Measurements from ENCODE around the gene RAD51B. TPM values are rescaled to one million over a fixed set of nuclear protein-coding genes. Genes with fewer than 3 reads are reported as not detected.

RAD51B gene
- polyA plus RNA-seq, 3 donors = 3.6 to 11.6 (median 9.4) TPM

DNA sequence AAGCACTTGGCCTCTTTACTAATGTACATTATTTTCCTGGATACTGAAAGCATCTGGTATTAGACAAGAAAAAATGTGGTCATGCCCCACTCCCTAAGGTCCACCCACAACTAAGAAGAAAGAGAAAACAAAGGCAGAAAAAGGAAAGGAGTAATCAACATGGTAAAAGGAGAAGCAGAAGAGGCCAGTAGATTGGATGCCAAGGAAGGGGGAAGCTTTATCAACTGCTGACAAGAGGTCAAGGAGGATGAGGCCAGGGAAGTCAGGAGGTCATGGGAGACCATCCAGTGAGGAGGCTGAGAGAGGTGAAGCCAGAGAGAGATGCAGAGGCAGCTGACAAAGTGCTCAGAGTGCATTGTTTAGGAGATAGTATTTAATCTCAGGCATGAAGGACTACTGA is 589.8 kb downstream of the RAD51B start:
- peak; percentile 16 to 28 (median 20) for DNase-seq
- no peaks in the 10 kb centered on the region for H3K27me3 ChIP-seq (ENCODE audit: control insufficient read depth in 2 of 2, insufficient read depth in 2 of 2, low read length in 2 of 2)
- H3K36me3 ChIP-seq (replicated peaks in 1 of 2; ENCODE audit: control insufficient read depth in 1 of 2, insufficient read depth in 2 of 2, low read length in 2 of 2) = no peaks in the 10 kb centered on the region
- H3K4me1 ChIP-seq (ENCODE audit: control insufficient read depth in 1 of 2, insufficient read depth in 2 of 2, low read length in 2 of 2) = peaks cover 11 to 13% of the 10 kb centered on the region in 2 donors
- H3K27ac ChIP-seq (ENCODE audit: low read depth in 1 of 2, low read length in 2 of 2) = no peak overlapping the region
- H2AFZ ChIP-seq (ENCODE audit: insufficient read depth, low read depth, low read length, poor library complexity, severe bottlenecking) = no peak overlapping the region
- peaks cover 0 to 2% (median 0%) of the 10 kb centered on the region in 7 donors for H3K9me3 Mint-ChIP-seq
- no peaks in the 10 kb centered on the region for H4K20me1 ChIP-seq (ENCODE audit: insufficient read depth, low read length)
- peak overlapping the region in 6 of 7 donors; percentile 5 to 84 (median 73) for H3K27ac Mint-ChIP-seq
- peaks cover 0 to 8% of the 10 kb centered on the region in 2 donors for H3K36me3 Mint-ChIP-seq
- no peak overlapping the region for H3K4me3 ChIP-seq (replicated peaks in 1 of 3; ENCODE audit: low read depth in 2 of 3, low read length in 3 of 3)
- TF ChIP-seq CTCF (IDR thresholded peaks at IDR 0.05) = no peak
- H3K4me1 Mint-ChIP-seq = peaks cover 22% of the 10 kb centered on the region
- H3K9ac ChIP-seq (ENCODE audit: insufficient read depth, low read length, poor library complexity, severe bottlenecking) = no peak overlapping the region
- intact Hi-C loops (cut with micrococcal nuclease) = no loop called here
- H3K27me3 Mint-ChIP-seq (ENCODE audit: low read depth in 3 of 3) = peaks cover 0 to 3% (median 1%) of the 10 kb centered on the region in 3 donors
- H3K79me2 ChIP-seq (ENCODE audit: insufficient read depth, low read length) = no peaks in the 10 kb centered on the region
- H3K9me3 ChIP-seq (replicated peaks in 1 of 2; ENCODE audit: control insufficient read depth in 1 of 2, insufficient read depth in 1 of 2, low read length in 2 of 2) = no peaks in the 10 kb centered on the region
- H3K4me3 Mint-ChIP-seq = peak overlapping the region in 1 of 2 donors; percentile 23
- no peak overlapping the region for H3K4me2 ChIP-seq (replicated peaks; ENCODE audit: extremely low read depth, low read length, poor library complexity, severe bottlenecking)

DNA sequence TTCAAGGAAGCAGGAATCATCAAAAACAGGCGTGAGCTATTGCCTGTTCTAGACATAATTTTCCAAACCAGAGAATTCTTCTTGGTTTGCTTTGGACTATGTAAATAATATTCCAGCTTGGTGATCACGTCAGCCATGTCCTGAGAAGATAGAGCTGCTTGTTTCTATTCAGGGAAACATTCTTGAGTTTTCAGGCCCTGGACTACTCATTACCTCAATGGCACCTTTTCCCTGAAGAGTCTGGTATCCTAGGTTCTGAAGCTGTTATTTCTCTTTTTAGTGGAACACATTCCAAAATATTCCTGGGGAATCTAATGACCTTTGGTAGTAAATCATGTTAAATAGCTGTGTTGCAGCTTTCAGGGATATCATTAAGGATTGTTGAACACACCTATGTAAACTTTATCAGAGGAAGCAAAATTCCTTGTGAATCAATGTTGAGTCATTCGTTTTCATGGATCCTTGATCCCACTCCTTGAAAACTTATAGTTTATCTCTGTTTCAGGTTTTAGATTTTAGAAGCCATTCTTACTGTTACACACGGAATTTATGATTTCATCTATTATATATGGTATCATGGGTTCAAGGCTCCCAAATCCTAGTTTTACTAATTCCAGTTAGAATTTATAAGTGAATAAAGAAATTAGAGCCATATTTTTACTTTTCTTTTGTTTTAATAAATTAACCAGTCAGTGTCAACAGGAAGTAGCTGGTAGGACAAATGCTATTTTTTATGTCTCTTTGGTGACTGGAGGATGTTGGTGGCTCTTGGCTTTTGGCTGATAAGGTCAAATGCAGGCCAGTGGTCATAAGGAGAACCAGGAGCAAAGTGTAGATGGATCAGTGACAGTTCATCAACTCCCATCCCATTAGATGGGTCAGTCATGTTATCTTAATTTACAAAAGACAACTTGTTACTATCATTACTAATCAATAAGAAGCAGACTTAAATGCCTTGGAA is 593.2 kb downstream of the RAD51B start:
- no peaks in the 10 kb centered on the region for H3K79me2 ChIP-seq (ENCODE audit: insufficient read depth, low read length)
- H3K9ac ChIP-seq (ENCODE audit: insufficient read depth, low read length, poor library complexity, severe bottlenecking) = no peak overlapping the region
- no peaks in the 10 kb centered on the region for H3K9me3 ChIP-seq (replicated peaks in 1 of 2; ENCODE audit: control insufficient read depth in 1 of 2, insufficient read depth in 1 of 2, low read length in 2 of 2)
- H3K4me1 Mint-ChIP-seq = peaks cover 16% of the 10 kb centered on the region
- peaks cover 0 to 2% (median 0%) of the 10 kb centered on the region in 7 donors for H3K9me3 Mint-ChIP-seq
- WGBS (ENCODE audit: insufficient coverage) = no CpG with 5 or more reads among the region's 4 CpGs
- H3K36me3 Mint-ChIP-seq = peaks cover 0 to 7% of the 10 kb centered on the region in 2 donors
- H3K36me3 ChIP-seq (replicated peaks in 1 of 2; ENCODE audit: control insufficient read depth in 1 of 2, insufficient read depth in 2 of 2, low read length in 2 of 2) = no peaks in the 10 kb centered on the region
- H3K4me2 ChIP-seq (replicated peaks; ENCODE audit: extremely low read depth, low read length, poor library complexity, severe bottlenecking) = no peak overlapping the region
- H3K4me3 ChIP-seq (replicated peaks in 1 of 3; ENCODE audit: low read depth in 2 of 3, low read length in 3 of 3) = no peak overlapping the region
- no peak for DNase-seq
- no peak overlapping the region for H3K4me3 Mint-ChIP-seq
- H3K27ac Mint-ChIP-seq = no peak overlapping the region
- peaks cover 11 to 13% of the 10 kb centered on the region in 2 donors for H3K4me1 ChIP-seq (ENCODE audit: control insufficient read depth in 1 of 2, insufficient read depth in 2 of 2, low read length in 2 of 2)
- no peaks in the 10 kb centered on the region for H4K20me1 ChIP-seq (ENCODE audit: insufficient read depth, low read length)
- no peak overlapping the region for H3K27ac ChIP-seq (ENCODE audit: low read depth in 1 of 2, low read length in 2 of 2)
- H3K27me3 Mint-ChIP-seq (ENCODE audit: low read depth in 3 of 3) = peaks cover 0 to 4% (median under 1%) of the 10 kb centered on the region in 3 donors
- no peak for TF ChIP-seq CTCF (IDR thresholded peaks at IDR 0.05)
- H2AFZ ChIP-seq (ENCODE audit: insufficient read depth, low read depth, low read length, poor library complexity, severe bottlenecking) = no peak overlapping the region
- intact Hi-C loops (cut with micrococcal nuclease) = loop anchor here in 1 of 2 donors (5.0 kb wide), 1 partner anchor 55 kb away; no protein-coding TSS in a partner anchor
- H3K27me3 ChIP-seq (ENCODE audit: control insufficient read depth in 2 of 2, insufficient read depth in 2 of 2, low read length in 2 of 2) = no peaks in the 10 kb centered on the region
